GM19455 (cell line): ENCODE results near the gene IKZF2.

Source experiments
- ATAC-seq: cut with Tn5 transposase; IDR thresholded peaks from one replicate; pipeline ENCODE4 v1.9.1; 2021; ENCODE audit not compliant: unreplicated experiment

IKZF2 gene

GRCh38 chr2:213002383-213002782, 149.0 kb downstream of the IKZF2 start:
- no peak for ATAC-seq

GRCh38 chr2:213001297-213001910, 150.0 kb downstream of the IKZF2 start:
- no peak for ATAC-seq

GRCh38 chr2:212998626-212999359, 152.6 kb downstream of the IKZF2 start:
- ATAC-seq, result no peak

GRCh38 chr2:212997526-212998020, 153.8 kb downstream of the IKZF2 start:
- no peak for ATAC-seq

- ATAC-seq, result no peak
Observed at GRCh38 chr2:212995920-212996319, 155.5 kb downstream of the IKZF2 start.

GRCh38 chr2:212994976-212995375, 156.4 kb downstream of the IKZF2 start:
- ATAC-seq, result no peak

- ATAC-seq, result peak; percentile 87
Observed at GRCh38 chr2:212991120-212991519, 160.3 kb downstream of the IKZF2 start.

- ATAC-seq, result peak; percentile 83
Observed at GRCh38 chr2:212990697-212991096, 160.7 kb downstream of the IKZF2 start.

- no peak for ATAC-seq
Observed at GRCh38 chr2:212987492-212987891, 163.9 kb downstream of the IKZF2 start.

GRCh38 chr2:212984129-212984528, 167.3 kb downstream of the IKZF2 start:
- no peak for ATAC-seq

- no peak for ATAC-seq
Observed at GRCh38 chr2:212979799-212980198, 171.6 kb downstream of the IKZF2 start.

- no peak for ATAC-seq
Observed at GRCh38 chr2:212979046-212979612, 172.3 kb downstream of the IKZF2 start.

- ATAC-seq, result no peak
Observed at GRCh38 chr2:212977152-212977551, 174.3 kb downstream of the IKZF2 start.

GRCh38 chr2:212975333-212975732, 176.1 kb downstream of the IKZF2 start:
- no peak for ATAC-seq

GRCh38 chr2:212974692-212975091, 176.7 kb downstream of the IKZF2 start:
- ATAC-seq, result no peak

- ATAC-seq, result no peak
Observed at GRCh38 chr2:212973347-212973746, 178.1 kb downstream of the IKZF2 start.

- no peak for ATAC-seq
Observed at GRCh38 chr2:212970132-212970531, 181.3 kb downstream of the IKZF2 start.

- peak; percentile 53 for ATAC-seq
Observed at GRCh38 chr2:212968284-212969081, 182.9 kb downstream of the IKZF2 start.

- no peak for ATAC-seq
Observed at GRCh38 chr2:212966884-212967283, 184.5 kb downstream of the IKZF2 start.

GRCh38 chr2:212962691-212963090, 188.7 kb downstream of the IKZF2 start:
- ATAC-seq, result no peak

- no peak for ATAC-seq
Observed at GRCh38 chr2:212961255-212961654, 190.2 kb downstream of the IKZF2 start.
